ENCODE results near the gene FCER2.

Gene FCER2

GRCh38 chr19:7732045-7732444 is 30.1 kb upstream of the FCER2 start, which contains the start of gene CLEC4G:
CLEC4G (minus strand) TSS chr19:7732110; CDS start chr19:7732102, 8 bp downstream.
- DNase-seq = no peak

GRCh38 chr19:7731615-7732014 is 29.7 kb upstream of the FCER2 start:
- no peak for DNase-seq

- DNase-seq = no peak
These were observed 29.3 kb upstream of the FCER2 start for GRCh38 chr19:7731218-7731595.

GRCh38 chr19:7730286-7731217 is 28.6 kb upstream of the FCER2 start:
- DNase-seq = no peak

- no peak for DNase-seq
These were observed 27.9 kb upstream of the FCER2 start for GRCh38 chr19:7729831-7730285.

- no peak for DNase-seq
These were observed 27.3 kb upstream of the FCER2 start for GRCh38 chr19:7729211-7729610.

GRCh38 chr19:7725791-7726190 is 23.9 kb upstream of the FCER2 start:
- no peak for DNase-seq

GRCh38 chr19:7722231-7722651 is 20.3 kb upstream of the FCER2 start:
- no peak for DNase-seq

GRCh38 chr19:7720351-7720750 is 18.4 kb upstream of the FCER2 start:
- DNase-seq = no peak

- no peak for DNase-seq
These were observed 16.7 kb upstream of the FCER2 start for GRCh38 chr19:7718668-7719067.

GRCh38 chr19:7716762-7717161 is 14.8 kb upstream of the FCER2 start:
- no peak for DNase-seq

GRCh38 chr19:7715671-7716070 is 13.7 kb upstream of the FCER2 start:
- no peak for DNase-seq

GRCh38 chr19:7710616-7711015 is 8.7 kb upstream of the FCER2 start:
- no peak for DNase-seq

- no peak for DNase-seq
These were observed 8.1 kb upstream of the FCER2 start for GRCh38 chr19:7709932-7710460.

- no peak for DNase-seq
These were observed 5.1 kb upstream of the FCER2 start for GRCh38 chr19:7706955-7707456.

- no peak for DNase-seq
These were observed 4.4 kb upstream of the FCER2 start for GRCh38 chr19:7706188-7706954.

GRCh38 chr19:7705387-7706187 is 3.7 kb upstream of the FCER2 start:
- no peak for DNase-seq

- DNase-seq = no peak
These were observed 2.5 kb upstream of the FCER2 start for GRCh38 chr19:7704280-7705060.

GRCh38 chr19:7703332-7703731 is 1.4 kb upstream of the FCER2 start:
- no peak for DNase-seq

GRCh38 chr19:7701049-7701653 is 780 bp downstream of the FCER2 start:
- no peak for DNase-seq

Measured in NCI-H1694 (cell line).